ENCODE measurements around the gene CELF2.
A peak's percentile ranks its signal among the peaks of the same experiment; 100 is the strongest.

CELF2 gene

DNA sequence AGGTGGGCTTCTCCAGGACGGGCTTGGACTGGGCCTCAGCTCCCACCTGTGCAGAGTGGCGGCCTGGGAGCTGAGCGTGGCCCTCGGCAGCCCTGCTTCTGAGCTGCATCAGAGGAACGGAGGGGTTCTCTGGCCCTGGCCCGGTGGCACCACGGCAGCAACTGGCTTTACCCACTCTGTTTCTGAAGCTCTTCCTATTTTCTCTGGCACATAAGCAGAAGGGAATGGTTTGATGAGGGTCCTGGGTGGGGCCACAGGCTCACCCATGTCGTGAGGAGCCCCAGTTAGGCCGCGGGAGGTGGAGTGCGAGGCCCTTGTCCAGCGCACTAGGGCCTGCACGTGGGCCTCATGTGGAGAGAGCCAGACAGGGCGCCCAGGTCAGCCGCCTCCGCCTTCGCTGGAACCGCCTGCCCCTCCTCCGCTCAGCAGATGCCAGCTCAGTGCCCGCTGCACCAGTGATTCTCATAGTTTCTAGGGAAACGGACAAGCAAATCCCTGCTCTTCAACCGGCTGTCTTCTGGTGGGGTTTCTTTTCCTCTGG is 284.0 kb downstream of the CELF2 start:
- DNase-seq (no peak), ATAC-seq (ENCODE audit: insufficient read depth, low read depth) (peak; percentile 24; the same call in 1 of the 3 replicates)
- Histone ChIP-seq H4K20me1 (ENCODE audit: insufficient read depth, low read length) (no peaks in the 10 kb centered on the region), H3K4me1 (ENCODE audit: insufficient read depth, low read length) (no peaks in the 10 kb centered on the region), H3K9me3 (ENCODE audit: insufficient read depth, low read length, severe bottlenecking) (peaks cover 6% of the 10 kb centered on the region), H3K4me3 (ENCODE audit: low read depth in 1 of 2, low read length in 2 of 2) (no peak overlapping the region), H3K4me2 (ENCODE audit: insufficient read depth, low read length) (no peak overlapping the region), H3K27me3 (ENCODE audit: insufficient read depth, low read length, poor library complexity) (no peaks in the 10 kb centered on the region), H3K36me3 (ENCODE audit: insufficient read depth, low read length) (peaks cover 91% of the 10 kb centered on the region), H3K27ac (ENCODE audit: low read length) (no peak overlapping the region), H3K9ac (ENCODE audit: low read depth, low read length) (no peak overlapping the region), H2AFZ (ENCODE audit: low read depth, low read length) (no peak overlapping the region), H3K79me2 (ENCODE audit: insufficient read depth, low read length) (no peaks in the 10 kb centered on the region)
- TF ChIP-seq CTCF (IDR thresholded peaks at IDR 0.05; ENCODE audit: borderline replicate concordance, extremely low read depth, low read length, poor library complexity, severe bottlenecking) (no peak), EZH2 (IDR thresholded peaks at IDR 0.05; ENCODE audit: borderline replicate concordance, low read depth, low read length, severe bottlenecking) (no peak)

DNA sequence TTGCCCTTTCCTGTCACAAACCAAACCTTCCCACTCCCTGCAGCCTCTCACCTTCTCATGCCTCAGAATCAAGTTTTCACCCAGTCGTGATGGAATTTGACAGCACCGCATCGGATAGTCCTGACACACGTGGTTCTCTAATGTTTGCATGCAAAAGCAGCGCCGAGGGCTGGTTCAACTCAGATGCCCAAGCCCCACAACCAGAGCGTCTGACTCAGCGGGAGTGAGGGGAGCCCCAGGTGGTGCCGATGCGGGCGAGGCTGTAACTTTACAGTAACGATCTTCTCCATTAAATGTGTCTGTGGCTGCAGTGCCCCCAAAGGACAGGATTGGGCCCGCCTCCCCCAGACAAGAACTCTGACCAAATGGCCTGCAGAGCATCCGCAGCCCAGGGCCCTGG is 284.5 kb downstream of the CELF2 start:
- Histone ChIP-seq H3K9me3 (ENCODE audit: insufficient read depth, low read length, severe bottlenecking) (peaks cover 6% of the 10 kb centered on the region), H3K27me3 (ENCODE audit: insufficient read depth, low read length, poor library complexity) (no peaks in the 10 kb centered on the region)

GRCh38 chr10:11303361-11304170 is 285.9 kb downstream of the CELF2 start:
- DNase-seq (no peak), ATAC-seq (ENCODE audit: insufficient read depth, low read depth) (no peak)
- H3K27ac ChIP-seq (ENCODE audit: low read length) = no peak overlapping the region
- H3K4me1 ChIP-seq (ENCODE audit: insufficient read depth, low read length) = no peaks in the 10 kb centered on the region
- no peaks in the 10 kb centered on the region for H3K79me2 ChIP-seq (ENCODE audit: insufficient read depth, low read length)
- no peak overlapping the region for H3K9ac ChIP-seq (ENCODE audit: low read depth, low read length)
- H3K4me3 ChIP-seq (ENCODE audit: low read depth in 1 of 2, low read length in 2 of 2) = no peak overlapping the region
- peaks cover 18% of the 10 kb centered on the region for H3K9me3 ChIP-seq (ENCODE audit: insufficient read depth, low read length, severe bottlenecking)
- peaks cover 92% of the 10 kb centered on the region for H3K36me3 ChIP-seq (ENCODE audit: insufficient read depth, low read length)
- H4K20me1 ChIP-seq (ENCODE audit: insufficient read depth, low read length) = no peaks in the 10 kb centered on the region
- no peak overlapping the region for H2AFZ ChIP-seq (ENCODE audit: low read depth, low read length)
- no peak overlapping the region for H3K4me2 ChIP-seq (ENCODE audit: insufficient read depth, low read length)
- no peaks in the 10 kb centered on the region for H3K27me3 ChIP-seq (ENCODE audit: insufficient read depth, low read length, poor library complexity)
- TF ChIP-seq EZH2 (IDR thresholded peaks at IDR 0.05; ENCODE audit: borderline replicate concordance, low read depth, low read length, severe bottlenecking) = no peak
- TF ChIP-seq CTCF (IDR thresholded peaks at IDR 0.05; ENCODE audit: borderline replicate concordance, extremely low read depth, low read length, poor library complexity, severe bottlenecking) = no peak

More for the DNA sequence above, 284.5 kb downstream of the CELF2 start:
- H3K79me2 ChIP-seq (ENCODE audit: insufficient read depth, low read length) = no peaks in the 10 kb centered on the region
- H3K36me3 ChIP-seq (ENCODE audit: insufficient read depth, low read length) = peaks cover 91% of the 10 kb centered on the region
- no peak overlapping the region for H3K9ac ChIP-seq (ENCODE audit: low read depth, low read length)
- no peak for ATAC-seq (ENCODE audit: insufficient read depth, low read depth)
- H3K27ac ChIP-seq (ENCODE audit: low read length) = no peak overlapping the region
- no peak for DNase-seq
- H4K20me1 ChIP-seq (ENCODE audit: insufficient read depth, low read length) = no peaks in the 10 kb centered on the region
- TF ChIP-seq CTCF (IDR thresholded peaks at IDR 0.05; ENCODE audit: borderline replicate concordance, extremely low read depth, low read length, poor library complexity, severe bottlenecking) (no peak), EZH2 (IDR thresholded peaks at IDR 0.05; ENCODE audit: borderline replicate concordance, low read depth, low read length, severe bottlenecking) (no peak)
- H3K4me1 ChIP-seq (ENCODE audit: insufficient read depth, low read length) = no peaks in the 10 kb centered on the region
- H2AFZ ChIP-seq (ENCODE audit: low read depth, low read length) = no peak overlapping the region
- H3K4me3 ChIP-seq (ENCODE audit: low read depth in 1 of 2, low read length in 2 of 2) = no peak overlapping the region
- H3K4me2 ChIP-seq (ENCODE audit: insufficient read depth, low read length) = no peak overlapping the region

Data from DND-41 (cell line).